ENCODE data around the gene BACE2.
"Not testable (repeated sequence)": the region's sequence is repeated elsewhere in the genome, so short reads cannot be mapped to it uniquely, and the experiment has no call there.

The BACE2 gene

DNA sequence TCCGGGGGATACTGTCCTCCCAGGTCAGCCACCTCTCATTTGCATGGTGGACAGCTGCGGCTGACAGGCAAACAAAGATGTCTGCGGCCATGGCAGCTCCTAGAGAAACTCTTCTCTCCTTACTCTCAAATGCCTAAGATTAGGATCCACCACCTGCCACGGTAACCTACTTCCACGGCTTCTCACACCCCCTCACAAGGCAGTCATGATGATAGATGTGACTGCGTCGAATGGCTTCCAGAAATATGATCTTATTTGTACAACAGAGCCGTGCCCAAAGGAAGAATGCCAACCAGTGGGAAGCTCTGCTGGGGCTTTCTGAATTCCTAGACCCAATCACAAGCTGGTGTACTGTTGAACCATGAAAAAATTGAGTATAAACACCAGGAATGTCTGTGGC is 73.4 kb downstream of the BACE2 start:
- TF ChIP-seq, protein P1, sequence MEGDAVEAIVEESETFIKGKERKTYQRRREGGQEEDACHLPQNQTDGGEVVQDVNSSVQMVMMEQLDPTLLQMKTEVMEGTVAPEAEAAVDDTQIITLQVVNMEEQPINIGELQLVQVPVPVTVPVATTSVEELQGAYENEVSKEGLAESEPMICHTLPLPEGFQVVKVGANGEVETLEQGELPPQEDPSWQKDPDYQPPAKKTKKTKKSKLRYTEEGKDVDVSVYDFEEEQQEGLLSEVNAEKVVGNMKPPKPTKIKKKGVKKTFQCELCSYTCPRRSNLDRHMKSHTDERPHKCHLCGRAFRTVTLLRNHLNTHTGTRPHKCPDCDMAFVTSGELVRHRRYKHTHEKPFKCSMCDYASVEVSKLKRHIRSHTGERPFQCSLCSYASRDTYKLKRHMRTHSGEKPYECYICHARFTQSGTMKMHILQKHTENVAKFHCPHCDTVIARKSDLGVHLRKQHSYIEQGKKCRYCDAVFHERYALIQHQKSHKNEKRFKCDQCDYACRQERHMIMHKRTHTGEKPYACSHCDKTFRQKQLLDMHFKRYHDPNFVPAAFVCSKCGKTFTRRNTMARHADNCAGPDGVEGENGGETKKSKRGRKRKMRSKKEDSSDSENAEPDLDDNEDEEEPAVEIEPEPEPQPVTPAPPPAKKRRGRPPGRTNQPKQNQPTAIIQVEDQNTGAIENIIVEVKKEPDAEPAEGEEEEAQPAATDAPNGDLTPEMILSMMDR (IDR thresholded peaks at IDR 0.05; ENCODE audit: extremely low read depth, missing control alignments): no peak
- DNase-seq (ENCODE audit: low spot score): no peak

DNA sequence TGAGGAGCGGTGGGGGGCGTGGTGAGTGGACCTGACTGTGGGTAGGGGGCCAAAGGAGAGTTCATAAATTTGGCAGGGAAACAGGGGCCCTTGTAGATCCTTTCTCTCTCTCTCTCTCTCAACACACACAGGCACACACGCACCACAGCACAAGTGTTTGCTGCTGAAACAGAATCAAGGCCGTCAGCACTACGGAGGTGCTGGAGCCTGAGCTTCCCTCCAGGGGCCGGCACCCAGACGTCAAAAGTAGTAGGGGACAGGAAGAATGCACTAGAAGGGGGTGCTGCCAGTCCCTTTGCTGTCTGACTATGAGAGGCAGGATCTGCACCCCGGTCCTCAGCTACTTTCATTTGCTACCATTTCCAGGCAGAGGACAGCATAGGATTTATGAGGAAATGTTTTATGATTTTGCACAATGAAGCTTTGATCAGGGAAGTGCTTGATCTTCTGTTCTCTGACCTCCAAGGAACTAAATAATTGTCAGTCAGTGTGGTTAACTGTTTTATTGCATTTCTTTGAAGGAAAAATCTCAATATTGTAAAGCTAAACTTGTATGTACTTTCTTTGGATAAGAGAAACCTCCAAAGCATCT is 74.4 kb downstream of the BACE2 start:
- TF ChIP-seq, protein P1 (IDR thresholded peaks at IDR 0.05; ENCODE audit: extremely low read depth, missing control alignments): no peak
- DNase-seq (ENCODE audit: low spot score): no peak

GRCh38 chr21:41243107-41243506 is 75.1 kb downstream of the BACE2 start:
- TF ChIP-seq, protein P1 (IDR thresholded peaks at IDR 0.05; ENCODE audit: extremely low read depth, missing control alignments): no peak
- no peak for DNase-seq (ENCODE audit: low spot score)

DNA sequence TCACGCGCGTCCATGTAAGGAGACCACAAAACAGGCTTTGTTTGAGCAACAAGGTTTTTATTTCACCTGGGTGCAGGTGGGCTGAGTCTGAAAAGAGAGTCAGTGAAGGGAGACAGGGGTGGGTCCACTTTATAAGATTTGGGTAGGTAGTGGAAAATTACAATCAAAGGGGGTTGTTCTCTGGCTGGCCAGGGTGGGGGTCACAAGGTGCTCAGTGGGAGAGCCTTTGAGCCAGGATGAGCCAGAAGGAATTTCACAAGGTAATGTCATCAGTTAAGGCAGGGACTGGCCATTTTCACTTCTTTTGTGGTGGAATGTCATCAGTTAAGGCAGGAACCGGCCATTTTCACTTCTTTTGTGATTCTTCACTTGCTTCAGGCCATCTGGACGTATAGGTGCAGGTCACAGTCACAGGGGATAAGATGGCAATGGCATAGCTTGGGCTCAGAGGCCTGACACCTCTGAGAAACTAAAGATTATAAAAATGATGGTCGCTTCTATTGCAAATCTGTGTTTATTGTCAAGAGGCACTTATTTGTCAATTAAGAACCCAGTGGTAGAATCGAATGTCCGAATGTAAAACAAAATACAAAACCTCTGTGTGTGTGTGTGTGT is 76.4 kb downstream of the BACE2 start:
- not testable (repeated sequence) for DNase-seq (ENCODE audit: low spot score)

DNA sequence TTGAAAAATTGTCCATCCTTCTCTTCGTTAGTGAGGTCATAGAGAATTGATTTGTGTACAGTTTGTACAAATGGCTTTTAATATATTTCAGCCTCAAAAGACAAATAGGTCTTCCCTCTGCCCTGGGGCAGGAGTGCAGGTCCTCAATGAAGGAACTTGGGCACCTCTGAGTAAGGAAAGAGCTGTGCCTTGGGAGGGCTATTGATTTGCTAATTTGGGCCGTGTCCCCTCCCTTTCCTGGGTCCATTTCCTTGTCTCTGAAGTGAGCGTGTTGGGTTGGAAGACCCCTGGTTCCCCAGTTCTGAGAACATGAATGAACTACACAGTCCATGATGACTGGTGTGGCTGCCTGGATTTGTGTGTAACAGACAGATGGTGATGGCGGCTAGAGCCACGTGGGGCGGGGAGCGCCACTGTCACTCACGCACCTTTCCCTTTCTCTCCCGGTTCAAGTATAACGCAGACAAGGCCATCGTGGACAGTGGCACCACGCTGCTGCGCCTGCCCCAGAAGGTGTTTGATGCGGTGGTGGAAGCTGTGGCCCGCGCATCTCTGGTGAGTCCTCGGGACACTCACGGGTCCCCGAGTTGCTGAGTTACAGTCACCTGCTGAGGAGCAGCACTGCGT is 77.7 kb downstream of the BACE2 start:
- TF ChIP-seq, protein P1 (IDR thresholded peaks at IDR 0.05; ENCODE audit: extremely low read depth, missing control alignments): no peak
- DNase-seq (ENCODE audit: low spot score): no peak

GRCh38 chr21:41246808-41247207 is 78.8 kb downstream of the BACE2 start:
- DNase-seq (ENCODE audit: low spot score): no peak
- TF ChIP-seq, protein P1 (IDR thresholded peaks at IDR 0.05; ENCODE audit: extremely low read depth, missing control alignments): no peak

DNA sequence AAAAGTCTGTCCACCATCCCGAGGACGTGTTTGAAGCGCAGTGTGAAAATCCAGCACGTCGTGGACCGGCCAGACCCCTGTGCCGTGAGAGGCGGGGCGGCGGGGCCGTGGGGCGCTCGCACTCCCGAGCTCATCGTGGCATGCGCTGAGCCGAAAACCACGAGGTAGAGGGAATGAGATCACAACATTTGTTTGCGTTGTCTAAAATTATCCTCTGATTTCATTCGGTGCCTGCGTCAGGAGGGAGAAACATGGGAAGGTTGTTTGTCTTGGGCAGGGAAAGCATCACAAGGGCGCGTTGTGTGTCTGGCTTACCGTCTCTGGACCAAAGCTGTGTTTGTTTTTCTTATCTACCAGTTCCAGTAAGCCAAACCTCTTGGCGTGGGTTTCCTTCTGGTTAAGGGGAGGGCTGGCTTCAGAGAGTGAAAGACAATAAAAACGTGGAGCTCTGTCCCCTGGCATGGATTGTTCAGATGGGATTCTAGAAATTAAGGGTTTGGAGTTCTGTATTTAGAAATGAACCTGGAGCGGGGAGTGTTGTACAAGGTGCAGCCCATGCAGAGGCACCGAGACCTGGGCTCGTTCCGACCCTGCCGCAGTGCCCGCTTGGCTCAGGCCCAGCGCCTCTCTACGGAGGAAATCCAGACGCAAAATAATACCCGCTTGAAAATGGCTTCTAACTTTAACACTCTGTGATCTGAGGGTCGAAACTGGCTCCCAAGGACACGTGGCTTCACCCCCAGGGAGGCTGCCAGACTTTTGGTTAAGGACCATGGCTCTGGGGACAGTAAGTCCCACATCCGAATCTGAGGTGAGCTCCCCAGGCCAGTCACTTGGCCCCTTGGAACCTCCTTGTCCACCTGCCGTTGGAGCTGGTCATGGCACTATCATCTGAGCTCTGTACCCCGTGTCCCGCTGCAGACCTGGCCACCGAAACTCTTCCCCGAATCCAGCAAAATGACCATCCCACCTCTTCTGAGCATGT is 79.9 kb downstream of the BACE2 start:
- no peak for DNase-seq (ENCODE audit: low spot score)

More for the DNA sequence above, 79.9 kb downstream of the BACE2 start:
- TF ChIP-seq, protein P1 (IDR thresholded peaks at IDR 0.05; ENCODE audit: extremely low read depth, missing control alignments): no peak
